Lower leg skin (tissue), 3 donors: ENCODE measurements around the gene IL1RAPL1.

Experiments used
- CTCF ChIP-seq, 3 donors: fragments of 450-650 bp; IDR thresholded peaks; one replicate each; pipeline ENCODE4 v1.5.1; 2016; ENCODE audit warnings: antibody characterized with exemption in 3 of 3, mild to moderate bottlenecking in 3 of 3, moderate library complexity in 2 of 3
- POLR2A ChIP-seq, 2 donors: fragments of 450-650 bp; IDR thresholded peaks; one replicate each; pipeline ENCODE4 v1.6.1; 2016 to 2017; ENCODE audit warnings: antibody characterized with exemption in 2 of 2, mild to moderate bottlenecking in 1 of 2, moderate library complexity in 1 of 2

GRCh38 chrX:29659911-29660310 lies 1072.7 kb downstream of the IL1RAPL1 start:
- no peak for TF ChIP-seq CTCF (IDR thresholded peaks at IDR 0.05)
- TF ChIP-seq POLR2A (IDR thresholded peaks at IDR 0.05), result no peak
